Right forelimb (tissue), 1 donor: ENCODE results near the gene ASGR2.

Experiments
- DNase-seq: peaks from one replicate; pipeline ENCODE4 v3.0.0-alpha.2; 2018

The ASGR2 gene

GRCh38 chr17:7058831-7059447, 55.7 kb downstream of the ASGR2 start:
- DNase-seq = no peak

GRCh38 chr17:7056386-7056785, 58.2 kb downstream of the ASGR2 start:
- no peak for DNase-seq
